Fibroblast of villous mesenchyme (primary cell): ENCODE data around the gene F13A1. TPM values are rescaled to one million over a fixed set of nuclear protein-coding genes. Genes with fewer than 3 reads are reported as not detected.

Experiments
- DNase-seq: peaks from one replicate; pipeline ENCODE4 v3.0.0-alpha.2; 2010; ENCODE audit warnings: low read depth
- H3K4me3 ChIP-seq: 2 replicates; pipeline ENCODE4 v1.5.1; 2011; ENCODE audit warnings: low read depth, mild to moderate bottlenecking, low read length
- CTCF ChIP-seq: IDR thresholded peaks from 2 replicates; pipeline ENCODE4 v1.5.1; 2012; ENCODE audit warnings: low read depth, mild to moderate bottlenecking, low read length; ENCODE audit not compliant: insufficient read depth
- total RNA-seq: library from RNA; depleted of rRNA; stranded (reverse); fragments of >200 nt; gene quantifications from 2 replicates; pipeline ENCODE4 v1.2.3, GENCODE V29; 2012

F13A1 gene
- total RNA-seq, 1 donor, result not detected

GRCh38 chr6:6293317-6293716, 27.1 kb downstream of the F13A1 start:
- no peak for TF ChIP-seq CTCF
- DNase-seq, result no peak
- no peak overlapping the region for H3K4me3 ChIP-seq

DNA sequence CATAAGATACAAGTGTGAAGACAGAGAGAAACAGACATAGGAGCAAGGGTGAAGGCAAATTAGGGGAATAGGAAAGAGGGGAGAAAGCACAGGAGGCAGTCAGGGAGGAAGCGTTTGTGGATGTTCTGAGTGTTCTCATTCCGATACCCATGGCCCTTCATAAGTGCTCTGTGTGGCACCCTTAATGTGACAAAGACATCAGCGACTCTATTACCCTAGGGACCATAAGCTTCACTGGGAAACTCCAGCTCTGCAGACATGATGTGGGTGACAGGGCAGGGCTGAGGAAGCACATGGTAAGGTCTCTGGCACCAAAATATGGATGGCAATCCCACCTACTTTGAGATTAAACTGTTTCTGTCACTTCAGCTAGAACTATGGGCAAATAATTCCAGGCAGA, 33.0 kb downstream of the F13A1 start:
- no peak overlapping the region for H3K4me3 ChIP-seq
- TF ChIP-seq CTCF, result no peak
- DNase-seq, result no peak

DNA sequence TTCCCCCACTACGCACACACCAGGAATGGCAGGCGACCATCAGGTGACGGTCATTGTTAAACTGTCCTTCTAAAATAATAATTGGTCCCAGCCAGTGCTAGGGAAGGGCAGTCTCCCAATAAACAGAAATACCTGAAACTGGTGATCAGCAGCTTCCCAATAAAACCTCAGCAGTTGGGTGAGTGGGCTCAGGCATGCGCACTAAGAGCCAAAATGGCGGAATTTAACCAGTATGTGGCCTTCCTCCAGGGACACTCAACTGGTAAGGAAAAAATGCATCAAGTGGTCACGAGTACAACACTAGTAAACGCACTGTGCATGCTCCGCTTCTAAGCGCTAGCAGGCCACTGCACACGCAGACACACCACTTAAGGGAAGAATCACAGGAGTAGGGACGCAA, 34.8 kb downstream of the F13A1 start:
- no peak for TF ChIP-seq CTCF
- DNase-seq, result no peak
- H3K4me3 ChIP-seq, result no peak overlapping the region

GRCh38 chr6:6284221-6284966, 36.1 kb downstream of the F13A1 start:
- no peak for TF ChIP-seq CTCF
- H3K4me3 ChIP-seq, result no peak overlapping the region
- DNase-seq, result no peak

DNA sequence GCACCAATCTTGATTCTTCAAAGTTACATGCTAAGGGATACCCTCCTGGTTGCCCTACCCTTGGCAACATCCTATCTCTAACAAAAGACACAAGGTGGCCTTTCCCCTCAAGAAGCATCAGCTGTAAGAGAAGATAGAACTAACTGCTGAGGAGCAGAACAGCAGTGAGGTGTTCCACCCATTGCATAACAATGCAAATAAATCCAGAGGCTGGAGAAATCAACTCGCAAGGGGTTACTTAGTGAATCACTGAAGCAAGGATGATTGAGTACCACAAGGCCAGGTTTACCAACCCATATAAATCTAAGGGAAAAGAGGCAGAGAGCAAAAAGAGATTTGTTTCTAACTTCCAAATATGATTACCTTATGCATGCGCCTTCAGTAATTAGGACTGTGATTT, 36.7 kb downstream of the F13A1 start:
- TF ChIP-seq CTCF, result no peak
- no peak for DNase-seq
- H3K4me3 ChIP-seq, result no peak overlapping the region

DNA sequence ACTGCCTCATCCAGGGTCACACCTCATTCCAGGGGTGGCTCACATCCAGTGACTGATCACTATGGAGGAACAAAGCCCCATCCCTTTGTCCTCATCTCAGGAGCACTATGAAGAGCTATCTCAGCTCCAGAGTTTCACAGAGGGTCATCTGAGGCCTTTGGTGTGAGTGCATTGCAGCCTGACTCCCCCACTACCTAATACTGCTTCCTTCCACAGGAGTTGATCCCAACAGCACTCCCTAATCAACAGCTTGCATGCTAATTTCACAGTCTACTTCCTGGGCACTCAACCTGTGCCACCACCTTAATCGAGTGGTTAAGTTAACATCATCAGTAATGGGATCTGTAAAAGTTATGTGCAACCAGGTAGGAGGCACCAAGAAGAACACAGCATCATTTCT, 37.7 kb downstream of the F13A1 start:
- TF ChIP-seq CTCF, result no peak
- no peak overlapping the region for H3K4me3 ChIP-seq
- DNase-seq, result no peak

DNA sequence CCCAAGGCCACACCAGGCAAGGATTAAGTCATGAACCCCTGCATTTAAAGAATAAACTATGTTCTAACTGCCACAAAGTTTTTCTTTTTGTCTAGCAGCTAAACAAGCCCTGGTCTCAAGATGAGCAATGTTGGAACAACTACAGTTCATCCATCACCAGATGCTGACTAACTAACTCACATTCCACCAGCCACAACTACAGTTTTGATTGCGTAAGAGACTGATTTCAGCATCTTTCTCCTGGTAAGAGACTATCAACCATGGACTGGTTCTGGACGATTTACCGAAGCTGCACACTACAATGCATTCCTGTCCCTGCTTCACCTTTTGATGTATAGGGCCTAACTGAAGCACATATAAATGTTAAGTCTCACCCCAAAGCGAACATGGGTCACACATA, 43.0 kb downstream of the F13A1 start:
- peak; percentile 14 for DNase-seq
- TF ChIP-seq CTCF, result no peak

More for the DNA sequence above, 43.0 kb downstream of the F13A1 start:
- no peak overlapping the region for H3K4me3 ChIP-seq
